ENCODE results near the gene SLC28A1.

GRCh38 chr15:84859144-84859543, 25.3 kb upstream of the SLC28A1 start:
- TF ChIP-seq, protein P1, sequence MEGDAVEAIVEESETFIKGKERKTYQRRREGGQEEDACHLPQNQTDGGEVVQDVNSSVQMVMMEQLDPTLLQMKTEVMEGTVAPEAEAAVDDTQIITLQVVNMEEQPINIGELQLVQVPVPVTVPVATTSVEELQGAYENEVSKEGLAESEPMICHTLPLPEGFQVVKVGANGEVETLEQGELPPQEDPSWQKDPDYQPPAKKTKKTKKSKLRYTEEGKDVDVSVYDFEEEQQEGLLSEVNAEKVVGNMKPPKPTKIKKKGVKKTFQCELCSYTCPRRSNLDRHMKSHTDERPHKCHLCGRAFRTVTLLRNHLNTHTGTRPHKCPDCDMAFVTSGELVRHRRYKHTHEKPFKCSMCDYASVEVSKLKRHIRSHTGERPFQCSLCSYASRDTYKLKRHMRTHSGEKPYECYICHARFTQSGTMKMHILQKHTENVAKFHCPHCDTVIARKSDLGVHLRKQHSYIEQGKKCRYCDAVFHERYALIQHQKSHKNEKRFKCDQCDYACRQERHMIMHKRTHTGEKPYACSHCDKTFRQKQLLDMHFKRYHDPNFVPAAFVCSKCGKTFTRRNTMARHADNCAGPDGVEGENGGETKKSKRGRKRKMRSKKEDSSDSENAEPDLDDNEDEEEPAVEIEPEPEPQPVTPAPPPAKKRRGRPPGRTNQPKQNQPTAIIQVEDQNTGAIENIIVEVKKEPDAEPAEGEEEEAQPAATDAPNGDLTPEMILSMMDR (IDR thresholded peaks at IDR 0.05), result no peak
- no peak for TF ChIP-seq EZH2 (IDR thresholded peaks at IDR 0.05; ENCODE audit: borderline replicate concordance, insufficient read depth, low read depth, low read length, poor library complexity, severe bottlenecking)

All from B cell (primary cell).